ENCODE data around the gene PAPPA.

Gene PAPPA

DNA sequence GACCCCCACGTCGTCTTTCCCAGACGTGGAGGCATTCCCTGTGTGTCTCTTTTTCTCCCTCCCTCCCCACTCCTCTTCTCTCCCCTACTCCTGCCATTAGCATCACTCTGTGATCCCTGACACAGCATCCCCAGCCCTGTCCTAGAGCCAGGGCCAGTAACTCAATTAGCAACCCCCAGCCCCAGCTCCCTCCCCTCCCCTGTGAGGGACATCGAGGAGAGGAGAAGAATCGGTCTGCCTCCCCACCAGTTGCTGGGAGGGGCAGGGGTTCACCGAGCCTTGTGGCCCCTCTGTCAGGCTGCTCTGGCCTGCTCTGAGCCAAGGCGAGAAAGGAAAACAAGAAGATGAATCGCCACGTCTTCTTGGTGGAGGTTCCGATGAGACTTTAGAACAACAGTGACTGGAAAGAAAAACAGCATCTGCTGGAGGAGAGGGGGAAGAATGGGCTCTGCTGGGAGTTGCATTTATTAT, 123.1 kb downstream of the PAPPA start:
- DNase-seq (ENCODE audit: low spot score): no peak

DNA sequence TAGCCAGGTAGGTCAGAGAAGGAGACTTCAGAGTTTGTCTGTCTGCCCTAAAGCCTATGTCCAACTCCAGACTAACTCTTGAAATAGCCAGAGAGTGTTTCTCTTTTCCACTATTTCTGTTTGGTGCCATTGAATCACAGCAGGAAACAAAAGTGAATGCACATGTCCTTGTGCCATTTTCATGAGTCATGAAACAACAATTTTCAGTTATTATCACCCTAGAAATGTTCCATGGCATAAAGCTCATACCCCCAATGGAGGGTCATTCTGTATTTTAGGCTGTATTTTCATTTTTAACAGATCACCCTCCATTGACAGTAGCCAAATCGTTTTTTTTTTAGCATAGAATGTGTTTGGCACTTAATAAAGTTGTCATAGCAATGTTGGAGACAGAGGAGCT, 124.7 kb downstream of the PAPPA start:
- DNase-seq (ENCODE audit: low spot score): no peak

DNA sequence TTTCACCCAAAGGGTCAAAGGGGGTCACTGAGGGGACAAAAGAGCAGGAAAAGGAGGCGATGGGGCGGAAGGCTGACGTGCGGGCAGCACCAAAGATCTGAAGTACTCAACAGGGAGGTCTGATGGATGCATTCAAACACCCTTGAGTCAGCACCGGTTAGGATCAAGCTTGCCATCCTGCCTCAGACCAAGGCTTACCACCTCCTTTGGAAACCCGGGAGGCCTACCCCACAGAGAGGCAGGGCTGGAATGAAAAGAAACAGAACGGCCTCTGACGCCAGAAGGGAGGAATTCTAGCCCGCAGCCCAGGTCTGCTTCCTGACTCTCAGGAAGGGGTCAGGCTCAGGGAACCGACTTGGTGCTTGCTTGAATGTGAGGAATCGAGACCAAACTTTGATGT, 125.6 kb downstream of the PAPPA start:
- no peak for DNase-seq (ENCODE audit: low spot score)

DNA sequence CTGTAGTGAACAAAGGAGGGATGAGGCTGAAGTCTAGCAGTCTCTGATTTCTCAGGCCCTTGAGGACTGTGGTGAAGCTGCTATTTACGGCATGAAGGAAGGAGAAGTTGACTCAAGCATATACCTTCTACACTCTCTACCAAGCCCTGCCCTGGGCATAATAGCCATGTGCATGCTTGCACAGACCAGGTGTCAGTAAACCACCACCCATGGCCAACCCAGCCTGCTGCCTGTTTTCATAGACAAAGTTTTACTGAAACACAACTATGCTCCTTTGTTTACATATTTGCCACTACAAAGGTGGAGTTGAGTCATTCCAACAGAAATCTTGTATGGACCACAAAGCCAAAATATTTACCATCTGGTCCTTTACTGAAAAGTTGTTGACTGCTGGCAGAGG, 126.9 kb downstream of the PAPPA start:
- no peak for DNase-seq (ENCODE audit: low spot score)

DNA sequence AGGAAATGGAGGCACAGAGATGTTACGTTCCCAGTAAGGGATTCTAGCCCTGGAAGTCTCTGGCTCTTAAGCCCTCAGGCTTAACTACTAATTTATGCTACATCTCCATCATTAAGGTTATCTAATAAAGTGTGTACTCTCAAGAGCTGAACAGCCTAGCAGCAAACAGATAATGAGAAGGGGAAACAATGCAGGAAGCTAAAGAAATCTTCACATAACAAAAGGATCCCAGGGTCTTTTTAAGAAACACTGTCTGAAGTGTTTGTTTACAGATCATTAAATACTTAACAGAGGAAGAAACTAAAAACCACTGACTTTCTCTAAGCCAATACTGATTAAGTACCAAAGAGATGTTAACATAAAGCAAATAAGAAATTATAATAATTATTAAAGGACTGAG, 129.0 kb downstream of the PAPPA start:
- DNase-seq (ENCODE audit: low spot score): no peak

DNA sequence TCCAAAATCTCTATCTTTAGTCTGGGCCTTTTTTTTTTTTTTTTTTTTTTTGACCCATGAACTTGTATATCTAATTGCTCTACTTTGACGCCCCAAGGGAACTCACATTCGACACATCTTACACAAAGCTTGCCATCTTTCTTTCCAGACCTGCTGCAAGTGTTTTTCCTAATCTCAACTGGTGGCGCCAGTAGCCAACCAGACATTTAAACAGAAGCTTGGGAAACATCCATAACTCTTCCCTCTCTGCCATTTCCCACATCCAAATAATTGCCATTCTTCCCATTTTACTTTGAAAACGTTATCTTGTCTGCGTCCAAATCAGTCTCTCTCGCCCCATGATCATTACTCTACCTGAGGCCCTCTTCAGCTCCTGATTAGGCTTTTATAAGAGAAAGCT, 130.9 kb downstream of the PAPPA start:
- DNase-seq (ENCODE audit: low spot score): no peak

DNA sequence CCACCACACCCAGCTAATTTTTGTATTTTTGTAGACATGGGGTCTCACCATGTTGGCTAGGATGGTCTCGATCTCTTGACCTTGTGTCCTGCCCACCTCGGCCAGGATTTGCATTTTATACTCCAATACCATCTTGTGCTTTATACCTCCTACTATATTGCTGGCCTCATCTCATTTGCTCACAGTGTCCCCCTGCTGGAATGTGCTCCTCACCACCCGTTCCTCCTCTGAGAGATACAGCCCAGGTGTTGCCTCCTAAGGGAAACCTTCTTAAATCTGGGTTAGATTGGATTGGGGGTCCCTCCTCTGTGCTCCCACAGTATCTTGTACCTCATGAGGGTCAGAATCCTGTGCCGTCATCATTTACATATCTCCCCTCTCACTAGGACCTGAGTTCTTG, 131.7 kb downstream of the PAPPA start:
- no peak for DNase-seq (ENCODE audit: low spot score)

DNA sequence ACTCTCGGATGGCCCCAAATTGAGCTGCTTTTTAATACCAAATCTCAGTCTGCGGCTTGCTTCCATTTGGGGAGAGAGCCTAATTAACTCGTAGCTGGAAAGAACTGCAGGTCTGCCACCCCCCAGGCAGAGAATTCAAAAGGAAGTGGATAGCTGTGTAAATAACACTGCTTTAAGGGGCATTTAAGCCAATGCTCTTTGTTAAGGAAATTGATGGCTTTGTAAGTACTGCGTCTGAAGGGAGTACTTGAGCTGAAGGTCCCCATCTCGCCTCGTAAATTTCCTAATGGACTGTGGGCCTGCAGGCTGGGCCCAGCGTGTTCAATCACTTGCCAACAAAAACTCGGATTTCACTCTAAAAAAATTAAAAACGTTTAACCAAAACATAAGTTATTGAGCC, 132.7 kb downstream of the PAPPA start:
- DNase-seq (ENCODE audit: low spot score): no peak

DNA sequence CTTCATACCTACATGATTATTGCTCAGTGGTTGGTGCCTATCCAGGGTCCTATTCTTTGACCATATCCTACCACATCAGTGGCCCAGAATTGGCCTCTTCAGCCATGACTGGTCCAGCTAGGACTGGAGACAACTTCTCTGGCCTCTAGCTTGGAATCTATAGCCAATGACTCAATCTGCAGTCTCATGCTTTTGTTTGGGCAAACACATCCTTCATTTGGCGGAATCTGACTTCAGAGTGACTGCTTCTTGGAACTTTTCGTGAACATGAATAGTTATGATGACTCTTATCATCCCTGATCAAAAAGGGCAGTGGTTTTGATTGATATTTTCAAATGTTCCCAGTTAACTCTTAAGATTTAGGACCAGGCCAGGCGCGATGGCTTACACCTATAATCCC, 134.1 kb downstream of the PAPPA start:
- DNase-seq (ENCODE audit: low spot score): peak; percentile 21

DNA sequence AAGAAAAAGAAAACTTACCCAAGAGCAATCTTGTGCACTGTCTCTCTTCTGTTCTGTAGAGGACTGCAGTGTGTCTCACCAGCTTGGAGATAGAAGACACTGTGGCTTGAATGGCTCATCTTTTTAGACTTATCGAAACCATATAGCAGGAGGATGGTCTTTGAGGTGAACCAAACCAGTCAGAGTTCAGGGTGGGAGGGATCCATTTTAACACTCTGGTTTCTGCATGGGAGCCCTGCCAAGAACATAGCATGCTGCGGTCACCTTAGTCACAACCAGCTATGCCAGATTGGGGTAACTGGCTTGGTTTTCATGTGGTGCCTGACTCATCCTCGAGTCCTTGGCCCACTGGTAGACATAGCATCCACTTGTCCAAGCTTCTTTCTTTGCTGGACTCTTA, 135.1 kb downstream of the PAPPA start:
- peak; percentile 70 for DNase-seq (ENCODE audit: low spot score)

DNA sequence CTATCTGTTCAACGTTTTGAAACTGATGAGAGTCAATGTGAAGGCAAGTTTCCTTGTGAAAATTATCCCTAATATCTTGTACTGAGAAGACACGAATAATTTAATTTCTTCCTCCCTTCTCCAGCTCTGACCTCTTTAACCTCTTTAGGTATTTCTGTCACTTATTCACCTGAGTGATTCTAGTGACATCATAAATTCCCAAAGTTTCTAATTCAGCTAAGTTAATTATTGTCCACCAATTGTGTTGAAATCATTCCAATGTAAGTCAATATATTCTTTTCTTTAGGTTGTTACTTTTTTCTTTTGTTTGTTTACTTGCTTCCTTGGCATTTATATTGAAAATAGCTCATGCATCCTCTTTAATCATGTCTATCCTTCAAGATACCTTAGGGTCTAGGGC, 143.8 kb downstream of the PAPPA start:
- no peak for DNase-seq (ENCODE audit: low spot score)

DNA sequence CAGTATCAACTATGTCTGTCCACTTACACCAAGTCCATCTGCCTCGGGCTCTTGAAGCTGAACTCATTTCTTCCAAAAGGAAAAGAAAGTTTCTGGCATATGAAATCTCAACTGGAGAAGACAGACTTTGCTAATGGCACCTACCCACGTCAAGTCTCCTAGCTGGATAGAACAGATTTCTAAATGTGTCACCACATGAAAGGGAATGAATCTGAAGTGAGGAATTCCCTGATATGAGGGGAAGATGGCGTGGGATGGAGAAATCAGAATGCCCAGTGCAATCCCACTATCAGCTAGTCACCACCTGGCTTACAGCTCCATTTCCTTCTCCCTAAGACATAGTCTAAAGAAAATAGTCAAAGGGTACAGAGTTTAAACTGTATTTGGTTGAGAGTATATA, 144.7 kb downstream of the PAPPA start:
- no peak for DNase-seq (ENCODE audit: low spot score)

DNA sequence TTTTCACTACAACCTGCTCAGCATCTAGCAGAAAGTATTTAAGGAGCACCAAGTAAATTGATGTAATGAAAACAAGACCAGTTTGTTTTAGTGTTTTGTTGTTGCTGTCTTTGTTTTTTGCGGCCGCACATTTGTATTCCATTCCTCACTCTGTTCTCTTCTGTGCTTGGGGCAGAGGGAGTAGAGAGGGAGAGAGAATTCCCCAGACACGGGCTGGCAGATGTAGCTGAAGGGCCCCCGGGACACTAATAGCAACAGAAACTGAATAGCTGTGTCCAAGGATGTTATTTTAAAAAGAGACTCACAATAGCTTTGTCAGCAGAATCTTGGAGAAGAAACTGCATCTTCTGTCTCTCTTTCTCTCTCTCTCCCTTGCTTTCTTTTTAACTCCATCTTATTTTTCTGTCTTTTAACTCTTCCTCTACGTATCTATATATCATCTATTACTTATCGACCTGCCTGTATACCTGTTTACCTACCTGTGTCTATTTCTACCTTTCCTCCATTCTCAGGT, 145.3 kb downstream of the PAPPA start:
- DNase-seq (ENCODE audit: low spot score): no peak

DNA sequence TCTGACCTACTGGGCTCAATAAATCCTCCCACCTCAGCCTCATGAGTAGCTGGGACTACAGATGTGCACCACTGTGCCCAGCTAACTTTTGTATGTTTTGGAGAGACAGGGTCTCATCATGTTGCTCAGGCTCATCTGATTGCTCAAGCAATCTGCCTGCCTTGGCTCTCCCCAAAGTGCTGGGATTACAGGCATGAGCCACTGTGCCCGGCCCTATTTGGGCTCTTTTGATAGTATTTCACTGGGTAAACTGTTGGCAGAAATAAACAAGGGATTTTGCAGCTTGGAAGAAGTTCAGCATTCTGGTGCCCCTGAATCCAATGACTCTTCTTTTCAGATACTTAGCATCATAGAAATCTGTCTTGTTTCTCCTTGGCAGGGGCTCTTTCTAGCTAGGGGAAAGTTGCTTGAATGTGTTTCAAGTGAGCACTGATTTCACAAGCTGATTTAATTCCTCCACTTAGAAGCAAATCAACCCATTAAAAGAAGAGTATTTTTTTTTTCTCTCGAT, 146.8 kb downstream of the PAPPA start:
- no peak for DNase-seq (ENCODE audit: low spot score)

DNA sequence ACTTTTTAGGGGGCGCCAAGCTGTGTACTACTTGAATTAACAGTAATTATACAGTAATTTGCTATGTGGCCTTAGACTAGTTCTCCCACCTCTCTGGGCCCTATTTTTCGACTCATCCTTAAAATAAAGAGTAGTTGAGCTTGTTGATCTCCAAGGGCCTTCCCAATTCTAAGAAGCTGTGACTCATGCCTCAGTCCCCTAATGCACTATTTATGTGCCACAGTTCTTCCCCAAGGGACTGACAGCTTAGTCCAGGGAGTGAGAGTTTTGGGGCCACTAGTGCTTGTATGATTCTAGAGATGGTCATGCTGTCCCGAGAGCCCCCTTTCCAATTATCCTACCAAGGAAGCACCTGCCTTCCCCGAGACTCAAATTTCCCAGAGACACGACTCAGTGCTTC, 149.7 kb downstream of the PAPPA start:
- DNase-seq (ENCODE audit: low spot score): no peak

DNA sequence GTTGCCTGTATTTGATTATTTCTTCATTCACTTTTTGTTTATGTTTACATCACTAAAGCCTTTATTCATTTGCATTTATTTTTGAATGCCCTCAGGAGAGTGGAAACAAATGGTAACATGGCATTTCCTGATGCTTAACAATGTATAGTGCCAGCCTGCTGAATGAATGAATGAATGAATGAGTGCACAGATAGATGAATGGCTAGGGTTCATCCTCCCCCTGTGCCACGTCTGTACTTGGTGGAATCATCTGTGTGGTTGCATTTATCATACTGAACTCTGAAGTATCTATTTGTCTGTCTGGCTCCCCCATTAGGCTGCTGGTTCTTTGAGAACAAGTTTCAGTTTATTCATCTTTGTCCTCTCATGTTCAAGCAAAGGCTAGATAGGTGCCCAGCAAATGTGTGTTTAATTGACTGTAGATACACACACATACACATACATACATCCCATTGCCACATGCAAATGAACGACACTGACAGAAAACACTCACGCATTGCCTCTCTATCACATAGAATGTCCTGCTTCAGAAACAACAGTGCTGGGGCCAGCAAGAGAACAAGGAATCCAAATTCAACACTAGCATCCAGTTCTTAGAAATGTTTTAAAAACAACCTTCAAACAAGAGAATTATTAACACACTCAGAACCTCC, 150.4 kb downstream of the PAPPA start:
- no peak for DNase-seq (ENCODE audit: low spot score)

DNA sequence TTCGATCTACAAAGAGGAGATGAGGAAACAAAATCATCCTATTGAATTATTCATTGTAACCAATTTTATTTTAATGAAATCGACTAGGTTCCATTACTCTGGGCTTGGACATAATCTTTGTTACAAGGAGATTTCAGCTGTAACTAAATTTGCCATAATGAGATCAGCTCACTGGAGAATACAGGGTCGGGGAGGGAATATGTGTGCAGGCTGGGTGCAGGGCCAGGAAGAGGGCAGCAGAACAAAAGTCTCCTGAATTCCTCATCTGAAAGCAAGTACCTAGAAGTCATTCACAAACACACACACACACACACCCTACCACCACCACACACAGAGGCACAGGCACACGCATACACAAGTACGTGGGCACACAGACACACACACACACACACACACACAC, 151.2 kb downstream of the PAPPA start:
- no peak for DNase-seq (ENCODE audit: low spot score)

DNA sequence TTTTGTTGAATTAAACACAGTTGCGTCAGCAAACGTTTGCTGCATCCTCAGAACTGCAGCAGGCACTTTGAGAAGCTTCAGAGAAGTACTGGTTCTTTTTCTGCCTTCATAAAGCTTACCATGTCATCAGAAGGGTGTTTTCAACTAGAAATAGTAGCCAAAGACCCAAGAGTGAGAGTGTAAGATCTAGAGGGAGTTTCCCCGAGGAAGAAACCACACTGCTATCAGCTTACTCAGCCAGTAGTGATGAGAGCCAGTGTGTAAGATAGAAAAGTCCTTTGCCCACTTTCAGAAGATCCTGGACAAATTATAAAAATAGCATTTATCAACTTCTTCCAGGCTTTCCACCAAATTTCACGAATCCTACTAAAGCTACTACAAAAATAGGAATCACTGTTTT, 154.5 kb downstream of the PAPPA start:
- DNase-seq (ENCODE audit: low spot score): no peak

DNA sequence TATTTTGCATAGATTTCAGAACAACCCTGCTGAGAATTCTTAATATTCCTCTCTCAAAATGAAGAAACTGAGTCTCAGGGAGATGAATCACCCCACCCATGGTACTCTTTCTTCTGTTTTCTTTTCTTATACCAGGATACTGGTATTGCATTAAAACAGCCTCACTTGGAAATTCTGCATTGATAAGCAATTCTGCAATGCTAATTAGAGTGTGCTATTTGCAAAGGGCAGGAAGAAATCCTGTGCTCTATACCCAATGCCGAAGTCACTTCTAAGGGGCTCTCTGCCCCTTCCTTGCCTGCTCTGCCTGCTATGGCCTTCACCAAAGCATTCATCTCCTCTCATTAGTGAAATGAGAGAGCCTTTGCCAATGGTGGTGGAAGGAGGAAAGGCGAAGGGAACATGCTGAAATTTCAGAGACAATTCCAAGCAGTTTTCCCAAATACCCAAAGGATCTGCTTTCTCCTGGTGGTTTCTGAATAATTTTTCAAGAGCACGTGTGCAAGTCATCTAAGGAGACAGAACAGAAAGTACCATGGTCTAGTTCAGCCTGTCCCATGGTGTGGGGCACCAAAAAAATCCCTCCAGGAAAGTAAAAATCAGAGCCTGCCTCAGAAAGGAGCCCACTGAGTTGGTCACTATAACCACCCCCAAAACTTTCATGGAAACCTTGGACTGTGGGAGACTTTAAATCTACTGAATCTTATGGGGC, 156.5 kb downstream of the PAPPA start:
- no peak for DNase-seq (ENCODE audit: low spot score)

DNA sequence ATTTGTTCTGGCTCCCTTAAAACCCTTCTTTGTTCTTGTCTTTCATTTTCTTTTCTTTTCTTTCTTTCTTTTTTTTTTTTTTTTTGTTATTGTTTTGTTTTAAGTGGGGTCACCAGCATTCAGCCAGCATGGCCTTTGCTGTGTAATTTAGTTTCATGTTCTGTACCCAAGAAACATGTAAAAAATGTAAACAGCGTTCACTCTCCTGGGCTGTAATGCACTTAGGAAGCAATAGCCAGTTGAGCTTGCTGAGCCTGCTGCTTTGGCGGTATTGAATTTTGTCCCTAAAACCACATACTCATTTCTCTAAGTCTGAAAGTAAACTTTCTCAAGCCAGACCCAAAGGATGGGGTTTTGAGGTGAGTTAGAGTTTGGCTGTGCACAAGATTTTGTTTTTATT, 158.6 kb downstream of the PAPPA start:
- DNase-seq (ENCODE audit: low spot score): peak; percentile 44

DNA sequence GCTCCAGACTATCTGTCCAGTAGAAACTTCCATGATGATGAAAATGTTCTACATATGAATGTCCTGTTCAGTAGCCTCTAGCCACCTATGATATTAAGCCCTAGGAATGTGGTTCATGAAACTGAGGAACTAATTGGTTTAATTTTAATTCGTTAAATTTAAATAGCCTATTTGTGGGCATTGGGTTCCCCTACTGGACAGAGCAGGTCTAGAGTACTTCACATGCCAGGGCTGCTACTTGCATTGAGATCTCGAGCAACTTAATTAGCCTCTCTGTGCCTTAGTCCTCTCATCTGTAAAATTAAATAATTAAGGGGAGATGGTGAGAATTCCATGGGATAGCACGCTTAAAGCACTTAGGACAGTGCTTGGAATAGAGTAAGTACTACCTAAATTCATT, 160.0 kb downstream of the PAPPA start:
- DNase-seq (ENCODE audit: low spot score): no peak

DNA sequence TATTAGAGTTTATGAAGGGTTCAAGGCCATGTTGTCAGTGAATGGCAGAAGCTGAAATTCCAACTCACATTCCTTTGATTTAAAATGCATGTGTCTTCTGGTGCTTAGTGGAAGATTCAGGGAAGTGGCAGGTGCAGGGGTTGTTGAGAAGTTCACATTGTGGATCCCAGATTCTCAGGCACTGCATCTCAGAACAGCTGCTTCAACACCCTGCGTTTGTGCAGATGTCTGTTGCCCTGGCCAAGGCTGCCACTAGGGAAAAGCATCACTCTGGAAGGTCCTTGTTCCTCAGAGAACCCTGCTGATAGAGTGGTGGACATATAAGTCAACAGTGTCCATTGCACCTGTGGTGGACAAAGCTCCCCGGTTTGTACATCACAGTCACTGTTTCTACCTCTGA, 162.7 kb downstream of the PAPPA start:
- no peak for DNase-seq (ENCODE audit: low spot score)

DNA sequence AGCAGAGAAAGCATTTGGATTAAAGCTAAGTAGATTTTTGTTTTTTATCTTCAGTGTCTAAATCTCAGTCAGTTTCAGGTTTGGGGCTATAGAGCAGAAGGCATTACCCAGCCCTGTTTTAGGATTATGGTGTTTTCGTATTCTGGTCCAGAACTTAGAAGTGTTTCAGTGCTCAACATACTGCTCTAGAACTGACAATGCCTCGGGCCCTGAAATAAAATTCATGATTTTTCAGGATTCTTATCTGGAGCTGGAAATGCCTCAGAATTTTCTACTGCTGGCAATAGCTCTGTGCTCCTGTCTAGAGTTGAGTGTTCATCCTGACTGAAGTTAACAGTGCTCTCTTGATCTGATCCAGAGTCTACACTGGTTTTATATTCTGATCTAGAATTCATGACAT, 163.9 kb downstream of the PAPPA start:
- no peak for DNase-seq (ENCODE audit: low spot score)

Measured in AG08396 (cell line).